IMR-90 (cell line): ENCODE results near the gene OPCML. TPM values are rescaled to one million over a fixed set of nuclear protein-coding genes. Genes with fewer than 3 reads are reported as not detected.

Experiments
- ATAC-seq: fragments of 200-7000 bp; cut with Tn5 transposase; 2 replicates; pipeline ENCODE4 v1.9.1; 2020; ENCODE audit warnings: low read depth, mild to moderate bottlenecking, moderate library complexity
- BruUV-seq: library from RNA; stranded (reverse); fragments of 400-500 nt; replicated peaks from 2 replicates; lab custom pipeline; 2021; lab: Mats Ljungman, UMichigan
- CTCF ChIA-PET: fragments of 300-600 bp; formaldehyde crosslinking; extraction: SDS; loops from one replicate; lab custom pipeline; 2021; ENCODE audit warnings: antibody characterized with exemption; lab: Yijun Ruan, JAX
- POLR2A ChIA-PET: fragments of 300-600 bp; sonication (Branson Sonifier 250); formaldehyde crosslinking; loops from one replicate; lab custom pipeline; 2022; ENCODE audit warnings: antibody characterized with exemption; ENCODE audit not compliant: unreplicated experiment; lab: Charles Lee
- DNase-seq: peaks from one replicate; pipeline ENCODE4 v3.0.0; 2013
- H2AFZ ChIP-seq: replicated peaks from 2 replicates; pipeline ENCODE3; 2013; ENCODE audit warnings: low read length, mild to moderate bottlenecking; ENCODE audit not compliant: poor library complexity
- H2AK5ac ChIP-seq: 2 replicates; pipeline ENCODE4 v1.6.1; 2013; ENCODE audit warnings: low read depth, low read length, inconsistent platforms
- H2AK9ac ChIP-seq: replicated peaks from 2 replicates; pipeline ENCODE3; 2013; ENCODE audit warnings: mild to moderate bottlenecking, low read depth, low read length, moderate library complexity; ENCODE audit not compliant: poor library complexity
- H2BK120ac ChIP-seq: 2 replicates; pipeline ENCODE4 v1.6.1; 2013; ENCODE audit warnings: low read depth, low read length, inconsistent platforms
- H2BK15ac ChIP-seq: 3 replicates; pipeline ENCODE4 v1.6.1; 2013; ENCODE audit warnings: low read depth, low read length, inconsistent platforms
- H2BK20ac ChIP-seq: 2 replicates; pipeline ENCODE4 v1.6.1; 2013; ENCODE audit warnings: low read depth, mild to moderate bottlenecking, inconsistent platforms, low read length, moderate library complexity
- H2BK5ac ChIP-seq: 2 replicates; pipeline ENCODE4 v1.6.1; 2013; ENCODE audit warnings: mild to moderate bottlenecking, low read depth, low read length, inconsistent platforms; ENCODE audit not compliant: poor library complexity, severe bottlenecking
- H3K14ac ChIP-seq: replicated peaks from 2 replicates; pipeline ENCODE4 v1.6.1; 2013; ENCODE audit warnings: low read depth, low read length, inconsistent platforms
- H3K18ac ChIP-seq: 2 replicates; pipeline ENCODE4 v1.6.1; 2013; ENCODE audit warnings: low read depth, low read length, control low read depth
- H3K23ac ChIP-seq: 2 replicates; pipeline ENCODE4 v1.6.1; 2013; ENCODE audit warnings: low read depth, low read length, inconsistent platforms
- H3K27ac ChIP-seq: 2 replicates; pipeline ENCODE4 v1.5.1; 2013; ENCODE audit warnings: mild to moderate bottlenecking, control low read depth, low read length; ENCODE audit not compliant: insufficient read depth
- H3K27me3 ChIP-seq: 2 replicates; pipeline ENCODE4 v1.6.1; 2013; ENCODE audit warnings: low read length; ENCODE audit not compliant: control insufficient read depth, insufficient read depth
- H3K36me3 ChIP-seq: 2 replicates; pipeline ENCODE4 v1.6.1; 2013; ENCODE audit warnings: low read length, mixed read lengths; ENCODE audit not compliant: control insufficient read depth, insufficient read depth
- H3K4ac ChIP-seq: 2 replicates; pipeline ENCODE4 v1.6.1; 2013; ENCODE audit warnings: low read depth, low read length, inconsistent platforms
- H3K4me1 ChIP-seq: 2 replicates; pipeline ENCODE4 v1.6.1; 2013; ENCODE audit warnings: low read length, mixed read lengths; ENCODE audit not compliant: control insufficient read depth, insufficient read depth
- H3K4me2 ChIP-seq: 2 replicates; pipeline ENCODE4 v1.6.1; 2013; ENCODE audit warnings: low read depth, mild to moderate bottlenecking, control low read depth, low read length, moderate library complexity
- H3K4me3 ChIP-seq: 2 replicates; pipeline ENCODE4 v1.5.1; 2013; ENCODE audit warnings: low read depth, mild to moderate bottlenecking, control low read depth, low read length, moderate library complexity; ENCODE audit not compliant: insufficient read depth
- H3K56ac ChIP-seq: 2 replicates; pipeline ENCODE4 v1.6.1; 2013; ENCODE audit warnings: low read length, inconsistent platforms; ENCODE audit not compliant: insufficient read depth; ENCODE audit errors: extremely low read depth
- H3K79me1 ChIP-seq, 2 experiments: 2 replicates each; pipeline ENCODE4 v1.6.1; 2013; ENCODE audit warnings: low read length in 2 of 2, inconsistent platforms in 1 of 2, low read depth in 1 of 2
- H3K9ac ChIP-seq: 2 replicates; pipeline ENCODE4 v1.6.1; 2013; ENCODE audit warnings: low read depth, low read length, control low read depth
- H3K9me1 ChIP-seq: 2 replicates; pipeline ENCODE4 v1.6.1; 2013; ENCODE audit warnings: low read length, inconsistent platforms; ENCODE audit not compliant: insufficient read depth
- H3K9me3 ChIP-seq: 2 replicates; pipeline ENCODE4 v1.6.1; 2013; ENCODE audit warnings: low read length; ENCODE audit not compliant: control insufficient read depth, insufficient read depth
- H4K20me1 ChIP-seq: 2 replicates; pipeline ENCODE4 v1.6.1; 2013; ENCODE audit warnings: low read length, inconsistent platforms; ENCODE audit not compliant: insufficient read depth
- H4K5ac ChIP-seq: 2 replicates; pipeline ENCODE4 v1.6.1; 2013; ENCODE audit warnings: mild to moderate bottlenecking, low read depth, low read length, control low read depth
- H4K8ac ChIP-seq, 2 experiments: 2 replicates each; pipeline ENCODE4 v1.6.1; 2013; ENCODE audit warnings: low read depth in 2 of 2, low read length in 2 of 2, control low read depth in 1 of 2, inconsistent platforms in 1 of 2
- H4K91ac ChIP-seq: 2 replicates; pipeline ENCODE4 v1.6.1; 2013; ENCODE audit warnings: low read depth, low read length, inconsistent platforms; ENCODE audit not compliant: insufficient read depth
- BHLHE40 ChIP-seq: fragments of 150-350 bp; IDR thresholded peaks from 2 replicates; pipeline ENCODE4 v1.6.1; 2016; ENCODE audit warnings: mild to moderate bottlenecking, low read depth, low read length
- CEBPB ChIP-seq: IDR thresholded peaks from 2 replicates; pipeline ENCODE4 v1.6.1; 2012; ENCODE audit warnings: low read depth, low read length, improper control_type of control experiment
- CHD1 ChIP-seq: IDR thresholded peaks from 2 replicates; pipeline ENCODE4 v1.6.1; 2012; ENCODE audit warnings: low read depth, low read length, improper control_type of control experiment
- CTCF ChIP-seq: conservative IDR thresholded peaks from 2 replicates; pipeline ENCODE4 v1.5.1; 2012; ENCODE audit warnings: mild to moderate bottlenecking, low read depth, low read length, improper control_type of control experiment
- ELK1 ChIP-seq: fragments of 150-350 bp; IDR thresholded peaks from 2 replicates; pipeline ENCODE4 v1.6.1; 2016; ENCODE audit warnings: low read depth, mild to moderate bottlenecking, low read length, moderate library complexity, borderline replicate concordance
- FOS ChIP-seq: fragments of 150-350 bp; IDR thresholded peaks from 2 replicates; pipeline ENCODE4 v1.6.1; 2016; ENCODE audit warnings: low read depth, low read length
- MAFK ChIP-seq: IDR thresholded peaks from 2 replicates; pipeline ENCODE4 v1.6.1; 2012; ENCODE audit warnings: low read depth, low read length, improper control_type of control experiment
- MAZ ChIP-seq: IDR thresholded peaks from 2 replicates; pipeline ENCODE4 v1.6.1; 2012; ENCODE audit warnings: low read depth, mild to moderate bottlenecking, low read length, improper control_type of control experiment, moderate library complexity, borderline replicate concordance
- MXI1 ChIP-seq: IDR thresholded peaks from 2 replicates; pipeline ENCODE4 v1.6.1; 2012; ENCODE audit warnings: low read depth, mild to moderate bottlenecking, low read length, moderate library complexity, borderline replicate concordance
- NFE2L2 ChIP-seq: fragments of 150-350 bp; IDR thresholded peaks from 2 replicates; pipeline ENCODE4 v1.6.1; 2016; ENCODE audit warnings: low read depth, mild to moderate bottlenecking, low read length
- POLR2A ChIP-seq: IDR thresholded peaks from 2 replicates; pipeline ENCODE4 v1.6.1; 2012; ENCODE audit warnings: mild to moderate bottlenecking, low read depth, low read length
- RAD21 ChIP-seq: IDR thresholded peaks from 2 replicates; pipeline ENCODE4 v1.6.1; 2012; ENCODE audit warnings: low read length, improper control_type of control experiment
- RCOR1 ChIP-seq: IDR thresholded peaks from 2 replicates; pipeline ENCODE4 v1.6.1; 2012; ENCODE audit warnings: mild to moderate bottlenecking, low read length, improper control_type of control experiment; ENCODE audit not compliant: insufficient replicate concordance
- RFX5 ChIP-seq: IDR thresholded peaks from 2 replicates; pipeline ENCODE4 v1.8.0; 2012; ENCODE audit warnings: low read depth, mild to moderate bottlenecking, low read length, moderate library complexity
- SMC3 ChIP-seq: fragments of 150-350 bp; IDR thresholded peaks from 2 replicates; pipeline ENCODE4 v1.6.1; 2016; ENCODE audit warnings: low read depth, mild to moderate bottlenecking, antibody characterized with exemption, low read length, moderate library complexity
- USF2 ChIP-seq: fragments of 150-350 bp; IDR thresholded peaks from 2 replicates; pipeline ENCODE4 v1.6.1; 2017; ENCODE audit warnings: mild to moderate bottlenecking, antibody characterized with exemption, low read length, low read depth
- WGBS, 2 experiments: methylation state at CpG; one replicate each; pipeline versions ENCODE4 v1.1.5 to v1.1.7; 2013; ENCODE audit warnings: missing lambda C conversion rate in 2 of 2; ENCODE audit not compliant: insufficient read length in 1 of 2; ENCODE audit errors: extremely low coverage in 2 of 2; 5-methylcytosine and 5-hydroxymethylcytosine counted together
- dilution Hi-C: fragments of 300-500 bp; cut with HindIII; formaldehyde crosslinking; loops from one replicate; pipeline ENCODE4 v1.14.3; 2018; ENCODE audit warnings: low sequenced_read_pairs; ENCODE audit not compliant: unreplicated experiment
- in situ Hi-C: fragments of 300-500 bp; cut with MboI; formaldehyde crosslinking; loops from 3 replicates; pipeline ENCODE4 v1.14.3; 2019; ENCODE audit warnings: low sequenced_read_pairs, inconsistent platforms, mixed read lengths
- intact Hi-C: fragments of 100-400 bp; cut with micrococcal nuclease; formaldehyde crosslinking; loops from 2 replicates; pipeline ENCODE4 v1.10.0; 2022
- polyA plus RNA-seq, 3 experiments: library from polyadenylated mRNA; depleted of rRNA; stranded (reverse); fragments of >200 nt; gene quantifications; 2 replicates each; pipeline ENCODE4 v1.2.3, GENCODE V29; 2012; ENCODE audit warnings: low replicate concordance in 1 of 3
- total RNA-seq: library from RNA; depleted of rRNA; stranded (reverse); fragments of >200 nt; gene quantifications from 2 replicates; pipeline ENCODE4 v1.2.3, GENCODE V29; 2012

The OPCML gene
- total and polyA plus RNA-seq, 2 of the 4 experiments (the other 2 are of a cell fraction), result under 0.01 to 2.6 TPM

GRCh38 chr11:132520199-132520598 is 1012.1 kb downstream of the OPCML start:
- Histone ChIP-seq H3K4me1 (no peaks in the 10 kb centered on the region), H3K9ac (no peak overlapping the region), H3K79me1 (no peaks in the 10 kb centered on the region), H2AK9ac (no peak overlapping the region), H2BK15ac (no peak overlapping the region), H4K91ac (no peak overlapping the region), H3K4me2 (no peak overlapping the region), H3K4ac (no peak overlapping the region), H3K27ac (no peak overlapping the region), H2BK20ac (no peak overlapping the region), H3K9me1 (no peaks in the 10 kb centered on the region), H3K9me3 (no peaks in the 10 kb centered on the region), H3K14ac (no peak overlapping the region), H4K5ac (no peak overlapping the region), H2BK5ac (no peak overlapping the region), H3K36me3 (no peaks in the 10 kb centered on the region), H3K23ac (no peak overlapping the region), H4K20me1 (no peaks in the 10 kb centered on the region), H2BK120ac (no peak overlapping the region), H3K27me3 (no peaks in the 10 kb centered on the region), H2AFZ (no peak overlapping the region), H4K8ac (no peak overlapping the region), H3K18ac (no peak overlapping the region), H3K56ac (no peak overlapping the region), H2AK5ac (no peak overlapping the region), H3K4me3 (no peak overlapping the region)
- ATAC-seq (no peak), DNase-seq (peak; percentile 3)
- in situ Hi-C loops, result no loop called here
- no CpG with 5 or more reads among the region's 1 CpG for WGBS, 2 experiments
- ChIA-PET POLR2A (no interaction called here), CTCF (no interaction called here)
- dilution Hi-C loops, result no loop called here
- BruUV-seq, result no TSS peak
- no peak for TF ChIP-seq POLR2A
- TF ChIP-seq ELK1, result no peak
- TF ChIP-seq FOS, result no peak
- no peak for TF ChIP-seq MXI1
- no peak for TF ChIP-seq RAD21
- no peak for TF ChIP-seq MAZ
- TF ChIP-seq RFX5, result no peak
- TF ChIP-seq MAFK, result no peak
- TF ChIP-seq SMC3, result no peak
- TF ChIP-seq USF2, result no peak
- TF ChIP-seq CEBPB, result no peak
- no peak for TF ChIP-seq CHD1
- no peak for TF ChIP-seq RCOR1
- TF ChIP-seq BHLHE40, result no peak
- TF ChIP-seq NFE2L2, result no peak
- no peak for TF ChIP-seq CTCF
- intact Hi-C loops, result no loop called here
